DMS79 (cell line): ENCODE results near the gene DTL.

Source experiments
- DNase-seq: peaks from one replicate; lab custom pipeline; 2025; lab: John Stamatoyannopoulos, UW

DTL gene

GRCh38 chr1:212091438-212092121 lies 56.0 kb downstream of the DTL start:
- DNase-seq, result no peak

GRCh38 chr1:212097360-212097759 lies 61.8 kb downstream of the DTL start:
- DNase-seq, result no peak

- no peak for DNase-seq
Observed at GRCh38 chr1:212098310-212098709, 62.8 kb downstream of the DTL start.

GRCh38 chr1:212098771-212099170 lies 63.2 kb downstream of the DTL start:
- DNase-seq, result no peak

- DNase-seq, result no peak
Observed at GRCh38 chr1:212101251-212101650, 65.7 kb downstream of the DTL start.

GRCh38 chr1:212101735-212102134 lies 66.2 kb downstream of the DTL start:
- DNase-seq, result no peak

GRCh38 chr1:212104586-212105325 lies 69.2 kb downstream of the DTL start:
- no peak for DNase-seq

GRCh38 chr1:212106286-212106792 lies 70.8 kb downstream of the DTL start:
- DNase-seq, result no peak

- no peak for DNase-seq
Observed at GRCh38 chr1:212107481-212107880, 71.9 kb downstream of the DTL start.

GRCh38 chr1:212108187-212108586 lies 72.6 kb downstream of the DTL start:
- DNase-seq, result no peak

GRCh38 chr1:212108981-212109380 lies 73.4 kb downstream of the DTL start:
- DNase-seq, result no peak

GRCh38 chr1:212109728-212110127 lies 74.2 kb downstream of the DTL start:
- DNase-seq, result no peak

GRCh38 chr1:212110617-212111016 lies 75.1 kb downstream of the DTL start:
- DNase-seq, result no peak

- no peak for DNase-seq
Observed at GRCh38 chr1:212111536-212111935, 76.0 kb downstream of the DTL start.

- no peak for DNase-seq
Observed at GRCh38 chr1:212113706-212114105, 78.2 kb downstream of the DTL start.

- DNase-seq, result no peak
Observed at GRCh38 chr1:212118167-212118871, 82.8 kb downstream of the DTL start.

- DNase-seq, result no peak
Observed at GRCh38 chr1:212118872-212119260, 83.3 kb downstream of the DTL start.

- DNase-seq, result no peak
Observed at GRCh38 chr1:212119397-212119837, 83.9 kb downstream of the DTL start.

- DNase-seq, result no peak
Observed at GRCh38 chr1:212119863-212120262, 84.3 kb downstream of the DTL start.

- DNase-seq, result no peak
Observed at GRCh38 chr1:212121779-212122178, 86.2 kb downstream of the DTL start.

GRCh38 chr1:212124690-212125582 lies 89.4 kb downstream of the DTL start:
- DNase-seq, result no peak

- no peak for DNase-seq
Observed at GRCh38 chr1:212125654-212126053, 90.1 kb downstream of the DTL start.
